Ishikawa (cell line): ENCODE results near the gene RAB22A.

Experiments used
- CEBPB ChIP-seq: IDR thresholded peaks from 2 replicates; pipeline ENCODE4 v1.6.1; 2012
- CREB1 ChIP-seq: IDR thresholded peaks from 2 replicates; pipeline ENCODE4 v1.6.1; 2012; ENCODE audit warnings: low read depth
- EGR1 ChIP-seq: IDR thresholded peaks from 2 replicates; pipeline ENCODE4 v1.6.1; 2012
- EP300 ChIP-seq: IDR thresholded peaks from 2 replicates; pipeline ENCODE4 v1.6.1; 2012; ENCODE audit warnings: borderline replicate concordance
- FOXM1 ChIP-seq: IDR thresholded peaks from 2 replicates; pipeline ENCODE4 v1.6.1; 2012; ENCODE audit warnings: low read depth, borderline replicate concordance
- MAX ChIP-seq: IDR thresholded peaks from 2 replicates; pipeline ENCODE4 v1.6.1; 2012
- NFIC ChIP-seq: IDR thresholded peaks from 2 replicates; pipeline ENCODE4 v1.6.1; 2012
- RAD21 ChIP-seq: IDR thresholded peaks from 2 replicates; pipeline ENCODE4 v1.6.1; 2012; ENCODE audit warnings: low read depth
- REST ChIP-seq: IDR thresholded peaks from 2 replicates; pipeline ENCODE4 v1.6.1; 2012; ENCODE audit warnings: low read depth, mild to moderate bottlenecking
- TAF1 ChIP-seq: IDR thresholded peaks from 2 replicates; pipeline ENCODE4 v1.6.1; 2012; ENCODE audit warnings: low read depth, mild to moderate bottlenecking
- TCF12 ChIP-seq: IDR thresholded peaks from 2 replicates; pipeline ENCODE4 v1.6.1; 2012; ENCODE audit warnings: low read depth
- TEAD4 ChIP-seq: IDR thresholded peaks from 2 replicates; pipeline ENCODE4 v1.6.1; 2012
- USF1 ChIP-seq: IDR thresholded peaks from 2 replicates; pipeline ENCODE4 v1.6.1; 2012
- YY1 ChIP-seq: IDR thresholded peaks from 2 replicates; pipeline ENCODE4 v1.6.1; 2012; ENCODE audit warnings: low read depth
- ZBTB7A ChIP-seq: IDR thresholded peaks from 2 replicates; pipeline ENCODE4 v1.6.1; 2012; ENCODE audit warnings: low read depth

RAB22A gene

GRCh38 chr20:58375759-58376352 lies 66.3 kb downstream of the RAB22A start:
- TF ChIP-seq EGR1: no peak
- TF ChIP-seq TCF12: no peak
- TF ChIP-seq EP300: no peak
- no peak for TF ChIP-seq YY1
- no peak for TF ChIP-seq MAX
- no peak for TF ChIP-seq FOXM1
- no peak for TF ChIP-seq CEBPB
- TF ChIP-seq NFIC: no peak
- no peak for TF ChIP-seq USF1

- TF ChIP-seq YY1: no peak
- no peak for TF ChIP-seq TAF1
Observed at GRCh38 chr20:58377017-58377416, 67.5 kb downstream of the RAB22A start.

- TF ChIP-seq CREB1: no peak
- no peak for TF ChIP-seq TAF1
- no peak for TF ChIP-seq RAD21
- TF ChIP-seq YY1: no peak
- TF ChIP-seq CEBPB: no peak
- no peak for TF ChIP-seq ZBTB7A
- TF ChIP-seq MAX: no peak
- TF ChIP-seq NFIC: no peak
- TF ChIP-seq EP300: no peak
- TF ChIP-seq USF1: no peak
- TF ChIP-seq TCF12: no peak
- no peak for TF ChIP-seq EGR1
- no peak for TF ChIP-seq REST
- no peak for TF ChIP-seq FOXM1
- TF ChIP-seq TEAD4: no peak
Observed at GRCh38 chr20:58377766-58378401, 68.4 kb downstream of the RAB22A start.

- no peak for TF ChIP-seq YY1
- no peak for TF ChIP-seq ZBTB7A
- no peak for TF ChIP-seq TAF1
- no peak for TF ChIP-seq TEAD4
- TF ChIP-seq CEBPB: no peak
- no peak for TF ChIP-seq USF1
- TF ChIP-seq REST: no peak
- no peak for TF ChIP-seq MAX
Observed at GRCh38 chr20:58378704-58379103, 69.2 kb downstream of the RAB22A start.

GRCh38 chr20:58381627-58382026 lies 72.1 kb downstream of the RAB22A start:
- TF ChIP-seq TEAD4: no peak
- TF ChIP-seq YY1: no peak
- no peak for TF ChIP-seq EP300
- TF ChIP-seq CREB1: no peak
- TF ChIP-seq TCF12: no peak
- no peak for TF ChIP-seq EGR1
- no peak for TF ChIP-seq TAF1
- TF ChIP-seq MAX: no peak
- TF ChIP-seq RAD21: no peak
- no peak for TF ChIP-seq CEBPB
- no peak for TF ChIP-seq ZBTB7A
